Spleen (tissue), 7 donors: Measurements from ENCODE around the gene MRPL41.

Source experiments
- CTCF ChIP-seq, 11 experiments: fragments of 200-600 bp in 7 of 11; fragments of 450-650 bp in 4 of 11; sonication (generic) in 4 of 11; IDR thresholded peaks in 8 of 11; conservative IDR thresholded peaks in 3 of 11; 1 replicate in 7 of 11; 2 replicates in 4 of 11; pipeline versions ENCODE4 v1.4.0 to v1.8.0; 2016 to 2021; ENCODE audit warnings: antibody characterized with exemption in 11 of 11, inconsistent platforms in 4 of 11, mild to moderate bottlenecking in 1 of 11
- POLR2A ChIP-seq, 3 donors: fragments of 450-650 bp; IDR thresholded peaks; one replicate each; pipeline ENCODE4 v1.5.1; 2017; ENCODE audit warnings: antibody characterized with exemption in 3 of 3, mild to moderate bottlenecking in 1 of 3
- donor health status: DM: no; HTN: no; CAD: no; lungs with moderate emphysema.
- donor health status: DM: no; HTN: no; CAD: no.
- donor health status: DM: no; HTN: no; CAD: no.

DNA sequence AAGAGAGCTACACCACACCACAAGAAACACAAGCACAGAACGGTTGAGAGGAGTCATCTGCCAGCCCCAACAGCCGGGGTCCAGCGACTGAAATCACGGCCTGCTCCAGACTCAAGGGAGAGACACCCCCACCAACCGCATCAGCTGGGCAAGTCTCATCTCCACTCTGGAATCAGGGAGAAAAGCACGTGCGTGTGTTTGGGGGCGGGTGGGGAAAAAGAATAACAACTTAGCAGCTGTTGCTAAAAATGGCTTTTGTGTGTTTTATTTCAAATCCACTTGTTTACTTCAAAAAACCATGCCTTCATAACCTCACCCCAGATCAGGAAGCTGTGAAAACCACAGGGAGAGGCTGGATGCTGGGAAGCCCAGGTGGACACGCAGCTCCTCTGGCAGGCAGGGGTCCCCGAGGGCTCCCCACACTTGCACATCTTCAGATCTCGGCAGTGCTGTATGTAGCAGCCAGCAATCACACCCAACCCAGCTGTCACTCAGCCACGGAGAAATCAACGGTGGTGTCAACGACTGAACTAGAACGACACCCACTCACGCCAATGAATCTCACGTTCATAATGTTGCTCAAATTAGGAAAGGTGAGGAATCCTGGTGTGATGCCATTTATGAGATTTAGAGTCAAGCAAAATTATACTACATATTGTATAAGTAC lies 20.4 kb upstream of the MRPL41 start:
- TF ChIP-seq CTCF (IDR thresholded peaks at IDR 0.05 in 8 of 11, conservative IDR thresholded peaks at IDR 0.05 in 3 of 11) (no peak), POLR2A (IDR thresholded peaks at IDR 0.05) (no peak)
